Measurements from ENCODE around the gene PITX3. TPM values are rescaled to one million over a fixed set of nuclear protein-coding genes. Genes with fewer than 3 reads are reported as not detected.

Gene PITX3
- total RNA-seq, 1 donor from 2014 or later = 1.7 TPM

DNA sequence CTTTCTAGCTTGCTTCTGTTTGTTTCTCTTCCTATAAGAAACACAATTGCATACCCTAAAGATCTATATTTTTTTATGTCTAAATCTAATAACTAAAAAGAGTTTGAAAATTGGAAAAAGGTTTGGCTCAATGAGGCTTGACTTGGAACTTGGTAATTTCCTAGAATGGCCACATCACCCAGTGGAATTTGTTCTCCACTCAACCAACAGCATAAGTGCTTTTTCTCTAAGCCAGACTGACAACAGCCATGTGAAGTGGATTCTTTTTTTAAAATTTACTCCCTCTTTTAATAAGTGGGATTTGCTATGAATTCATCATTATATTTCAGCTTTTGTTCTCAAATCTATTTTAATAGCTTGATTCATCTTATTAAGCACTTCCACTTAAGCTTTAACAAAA is 37.8 kb upstream of the PITX3 start:
- FAIRE-seq (no peak), DNase-seq (ENCODE audit: low read depth) (no peak)
- H3K36me3 Mint-ChIP-seq (ENCODE audit: low read depth, unreplicated experiment) = peaks cover 8% of the 10 kb centered on the region
- H3K4me3 Mint-ChIP-seq (ENCODE audit: unreplicated experiment) = no peak overlapping the region
- H3K4me3 ChIP-seq (ENCODE audit: insufficient read depth, low read depth, low read length) = no peak overlapping the region
- H3K9me3 Mint-ChIP-seq (ENCODE audit: unreplicated experiment) = no peaks in the 10 kb centered on the region
- no peak overlapping the region for H3K27ac ChIP-seq (ENCODE audit: low read depth, low read length)
- H3K4me2 ChIP-seq (ENCODE audit: low read length) = no peak overlapping the region
- peaks cover 4% of the 10 kb centered on the region for H3K36me3 ChIP-seq (ENCODE audit: insufficient read depth, low read length)
- no peak overlapping the region for H3K9ac ChIP-seq (ENCODE audit: low read length)
- peaks cover 12% of the 10 kb centered on the region for H3K4me1 ChIP-seq (ENCODE audit: insufficient read depth, low read length)
- no peak overlapping the region for H2AFZ ChIP-seq (ENCODE audit: low read depth, low read length)
- H3K79me2 ChIP-seq (ENCODE audit: insufficient read depth, low read length) = peaks cover 86% of the 10 kb centered on the region
- TF ChIP-seq, protein P1, sequence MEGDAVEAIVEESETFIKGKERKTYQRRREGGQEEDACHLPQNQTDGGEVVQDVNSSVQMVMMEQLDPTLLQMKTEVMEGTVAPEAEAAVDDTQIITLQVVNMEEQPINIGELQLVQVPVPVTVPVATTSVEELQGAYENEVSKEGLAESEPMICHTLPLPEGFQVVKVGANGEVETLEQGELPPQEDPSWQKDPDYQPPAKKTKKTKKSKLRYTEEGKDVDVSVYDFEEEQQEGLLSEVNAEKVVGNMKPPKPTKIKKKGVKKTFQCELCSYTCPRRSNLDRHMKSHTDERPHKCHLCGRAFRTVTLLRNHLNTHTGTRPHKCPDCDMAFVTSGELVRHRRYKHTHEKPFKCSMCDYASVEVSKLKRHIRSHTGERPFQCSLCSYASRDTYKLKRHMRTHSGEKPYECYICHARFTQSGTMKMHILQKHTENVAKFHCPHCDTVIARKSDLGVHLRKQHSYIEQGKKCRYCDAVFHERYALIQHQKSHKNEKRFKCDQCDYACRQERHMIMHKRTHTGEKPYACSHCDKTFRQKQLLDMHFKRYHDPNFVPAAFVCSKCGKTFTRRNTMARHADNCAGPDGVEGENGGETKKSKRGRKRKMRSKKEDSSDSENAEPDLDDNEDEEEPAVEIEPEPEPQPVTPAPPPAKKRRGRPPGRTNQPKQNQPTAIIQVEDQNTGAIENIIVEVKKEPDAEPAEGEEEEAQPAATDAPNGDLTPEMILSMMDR (IDR thresholded peaks at IDR 0.05; ENCODE audit: insufficient read depth, low read depth, low read length) = no peak
- TF ChIP-seq EZH2 (IDR thresholded peaks at IDR 0.05; ENCODE audit: insufficient read depth, low read length) = no peak
- H3K27ac Mint-ChIP-seq (ENCODE audit: unreplicated experiment) = no peak overlapping the region
- peaks cover 35% of the 10 kb centered on the region for H3K4me1 Mint-ChIP-seq (ENCODE audit: low read depth, unreplicated experiment)
- H3K27me3 ChIP-seq (ENCODE audit: insufficient read depth, low read length) = no peaks in the 10 kb centered on the region
- no peaks in the 10 kb centered on the region for H3K9me3 ChIP-seq (ENCODE audit: insufficient read depth, low read depth, low read length)
- H3K27me3 Mint-ChIP-seq (ENCODE audit: low read depth, unreplicated experiment) = no peaks in the 10 kb centered on the region
- H4K20me1 ChIP-seq (ENCODE audit: insufficient read depth, low read length) = peaks cover 83% of the 10 kb centered on the region

DNA sequence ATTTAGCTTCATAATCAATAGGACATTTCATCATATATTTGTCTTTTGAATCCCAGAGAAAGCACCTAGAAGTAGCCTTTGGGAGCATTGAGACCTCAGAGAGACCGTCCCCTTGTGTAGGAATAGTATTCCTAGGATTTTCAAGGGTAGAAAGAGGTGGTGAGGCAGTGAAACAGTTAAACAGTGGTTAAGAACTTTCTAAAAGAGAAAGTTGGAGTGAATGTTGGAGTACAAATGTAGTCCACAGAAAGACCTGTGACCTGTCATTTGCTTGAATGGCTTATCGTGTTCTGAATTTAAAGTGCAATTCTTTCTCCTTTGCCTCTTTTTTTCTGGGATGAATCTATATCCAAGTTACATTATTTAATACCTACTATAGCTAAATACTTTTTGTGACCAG is 34.0 kb upstream of the PITX3 start:
- DNase-seq (ENCODE audit: low read depth) (no peak), FAIRE-seq (no peak)
- Mint-ChIP-seq H3K4me1 (ENCODE audit: low read depth, unreplicated experiment) (peaks cover 24% of the 10 kb centered on the region), H3K27me3 (ENCODE audit: low read depth, unreplicated experiment) (no peaks in the 10 kb centered on the region), H3K27ac (ENCODE audit: unreplicated experiment) (no peak overlapping the region), H3K9me3 (ENCODE audit: unreplicated experiment) (no peaks in the 10 kb centered on the region), H3K4me3 (ENCODE audit: unreplicated experiment) (no peak overlapping the region), H3K36me3 (ENCODE audit: low read depth, unreplicated experiment) (peaks cover 9% of the 10 kb centered on the region)
- no peak overlapping the region for H3K9ac ChIP-seq (ENCODE audit: low read length)
- H3K4me2 ChIP-seq (ENCODE audit: low read length) = no peak overlapping the region
- H3K79me2 ChIP-seq (ENCODE audit: insufficient read depth, low read length) = peaks cover 90% of the 10 kb centered on the region
- H3K4me3 ChIP-seq (ENCODE audit: insufficient read depth, low read depth, low read length) = no peak overlapping the region
- no peaks in the 10 kb centered on the region for H3K9me3 ChIP-seq (ENCODE audit: insufficient read depth, low read depth, low read length)
- peaks cover 88% of the 10 kb centered on the region for H4K20me1 ChIP-seq (ENCODE audit: insufficient read depth, low read length)
- H2AFZ ChIP-seq (ENCODE audit: low read depth, low read length) = no peak overlapping the region
- no peak overlapping the region for H3K27ac ChIP-seq (ENCODE audit: low read depth, low read length)
- H3K36me3 ChIP-seq (ENCODE audit: insufficient read depth, low read length) = peaks cover 4% of the 10 kb centered on the region
- TF ChIP-seq, protein P1 (IDR thresholded peaks at IDR 0.05; ENCODE audit: insufficient read depth, low read depth, low read length) = no peak
- TF ChIP-seq EZH2 (IDR thresholded peaks at IDR 0.05; ENCODE audit: insufficient read depth, low read length) = no peak
- H3K27me3 ChIP-seq (ENCODE audit: insufficient read depth, low read length) = no peaks in the 10 kb centered on the region
- H3K4me1 ChIP-seq (ENCODE audit: insufficient read depth, low read length) = peaks cover 8% of the 10 kb centered on the region

DNA sequence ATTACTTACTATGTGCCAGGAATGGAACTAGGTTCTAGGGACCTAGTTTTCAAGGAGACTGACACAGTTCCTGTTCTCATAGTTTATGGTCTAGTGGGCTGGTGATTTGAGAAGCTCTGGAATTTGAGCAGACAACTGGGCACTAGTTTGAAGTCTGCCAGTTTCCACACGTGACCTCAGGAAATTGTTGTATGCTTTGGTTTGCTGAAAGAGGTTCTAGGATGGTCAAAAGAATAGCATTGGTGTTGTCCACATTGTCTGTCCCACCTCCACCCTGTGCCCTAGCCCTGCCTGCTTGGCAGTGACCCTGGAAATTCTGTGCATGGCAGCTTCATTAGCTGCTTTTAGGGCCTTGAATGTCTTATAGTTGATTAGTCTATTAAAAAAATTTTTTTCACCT is 32.8 kb upstream of the PITX3 start:
- Mint-ChIP-seq H3K4me3 (ENCODE audit: unreplicated experiment) (no peak overlapping the region), H3K27ac (ENCODE audit: unreplicated experiment) (no peak overlapping the region), H3K9me3 (ENCODE audit: unreplicated experiment) (no peaks in the 10 kb centered on the region), H3K27me3 (ENCODE audit: low read depth, unreplicated experiment) (no peaks in the 10 kb centered on the region), H3K36me3 (ENCODE audit: low read depth, unreplicated experiment) (peaks cover 9% of the 10 kb centered on the region), H3K4me1 (ENCODE audit: low read depth, unreplicated experiment) (peaks cover 18% of the 10 kb centered on the region)
- Histone ChIP-seq H3K9ac (ENCODE audit: low read length) (no peak overlapping the region), H3K9me3 (ENCODE audit: insufficient read depth, low read depth, low read length) (no peaks in the 10 kb centered on the region), H3K36me3 (ENCODE audit: insufficient read depth, low read length) (peaks cover 4% of the 10 kb centered on the region), H3K4me2 (ENCODE audit: low read length) (no peak overlapping the region), H4K20me1 (ENCODE audit: insufficient read depth, low read length) (peaks cover 84% of the 10 kb centered on the region), H3K27me3 (ENCODE audit: insufficient read depth, low read length) (no peaks in the 10 kb centered on the region), H2AFZ (ENCODE audit: low read depth, low read length) (no peak overlapping the region), H3K79me2 (ENCODE audit: insufficient read depth, low read length) (peaks cover 87% of the 10 kb centered on the region), H3K4me1 (ENCODE audit: insufficient read depth, low read length) (peaks cover 8% of the 10 kb centered on the region), H3K27ac (ENCODE audit: low read depth, low read length) (no peak overlapping the region), H3K4me3 (ENCODE audit: insufficient read depth, low read depth, low read length) (no peak overlapping the region)
- TF ChIP-seq, protein P1 (IDR thresholded peaks at IDR 0.05; ENCODE audit: insufficient read depth, low read depth, low read length) = no peak
- no peak for TF ChIP-seq EZH2 (IDR thresholded peaks at IDR 0.05; ENCODE audit: insufficient read depth, low read length)
- no peak for DNase-seq (ENCODE audit: low read depth)
- no peak for FAIRE-seq
